Vagina (tissue), 2 donors: Measurements from ENCODE around the gene SCN4A.
"Not testable (repeated sequence)": the region's sequence is repeated elsewhere in the genome, so short reads cannot be mapped to it uniquely, and the experiment has no call there.

Experiments used
- CTCF ChIP-seq, 3 experiments: fragments of 450-650 bp in 2 of 3; fragments of 200-600 bp in 1 of 3; sonication (generic) in 1 of 3; IDR thresholded peaks; one replicate each; pipeline ENCODE4 v1.5.1; 2017 to 2019; ENCODE audit warnings: antibody characterized with exemption in 3 of 3, mild to moderate bottlenecking in 2 of 3, moderate library complexity in 2 of 3
- POLR2A ChIP-seq, 2 donors: fragments of 450-650 bp; IDR thresholded peaks; one replicate each; pipeline ENCODE4 v1.6.1; 2017; ENCODE audit warnings: antibody characterized with exemption in 2 of 2, mild to moderate bottlenecking in 2 of 2, moderate library complexity in 2 of 2
- POLR2AphosphoS5 ChIP-seq, 2 donors: sonication (generic); formaldehyde crosslinking; IDR thresholded peaks; one replicate each; pipeline ENCODE4 v1.9.0; 2017; ENCODE audit warnings: antibody characterized with exemption in 2 of 2, mild to moderate bottlenecking in 2 of 2, low read depth in 1 of 2; ENCODE audit not compliant: insufficient read depth in 1 of 2

GRCh38 chr17:63982641-63983040 lies 9.9 kb upstream of the SCN4A start:
- TF ChIP-seq CTCF (IDR thresholded peaks at IDR 0.05); POLR2AphosphoS5 (IDR thresholded peaks at IDR 0.05; ENCODE audit: insufficient read depth in 1 of 2, low read depth in 1 of 2); POLR2A (IDR thresholded peaks at IDR 0.05): not testable (repeated sequence)
